GM18511 (cell line): Measurements from ENCODE around the gene SLC12A3.
"Not testable (repeated sequence)": the region's sequence is repeated elsewhere in the genome, so short reads cannot be mapped to it uniquely, and the experiment has no call there.

ENCODE experiments used
- ATAC-seq: cut with Tn5 transposase; IDR thresholded peaks from one replicate; pipeline ENCODE4 v1.9.1; 2021; ENCODE audit warnings: mild to moderate bottlenecking, moderate library complexity; ENCODE audit not compliant: unreplicated experiment

Gene SLC12A3

DNA sequence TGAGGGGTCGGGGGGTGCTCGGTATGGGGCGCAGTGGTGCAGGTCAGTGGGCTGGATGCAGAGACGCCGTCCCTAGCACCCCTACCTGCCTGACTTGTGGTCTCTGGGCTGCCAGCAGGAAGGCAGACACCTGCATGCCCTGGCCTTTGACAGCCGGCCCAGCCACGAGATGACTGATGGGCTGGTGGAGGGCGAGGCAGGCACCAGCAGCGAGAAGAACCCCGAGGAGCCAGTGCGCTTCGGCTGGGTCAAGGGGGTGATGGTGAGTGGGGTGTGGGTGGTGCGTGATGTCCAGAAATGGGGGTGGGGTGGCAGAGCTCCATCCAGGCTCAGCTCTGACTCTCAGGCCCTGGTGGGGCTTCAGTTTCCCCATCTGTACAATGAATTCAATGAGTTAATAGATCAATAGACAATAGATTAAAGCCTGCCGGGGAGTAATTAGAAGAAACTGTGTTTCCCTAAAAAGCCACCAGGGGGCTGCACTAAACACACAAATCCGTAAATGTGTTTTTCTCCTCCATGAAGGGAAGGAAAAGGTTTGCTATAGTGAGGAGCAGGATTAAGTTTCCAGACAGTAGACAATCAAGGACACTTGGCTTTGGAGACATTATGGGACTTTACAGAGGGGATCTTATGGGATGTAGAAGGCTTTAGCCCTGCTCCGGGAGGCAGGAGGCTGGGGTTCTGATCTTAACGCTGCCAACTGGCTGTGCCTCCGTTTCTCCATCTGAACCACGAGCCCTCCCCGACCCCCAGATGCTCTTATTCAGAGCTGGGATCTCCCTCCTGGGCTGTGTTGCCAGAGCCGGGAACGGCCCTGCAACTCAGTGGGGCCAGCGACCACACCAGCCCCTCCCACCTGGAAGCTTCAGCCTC is 2.2 kb downstream of the SLC12A3 start:
- ATAC-seq = no peak

GRCh38 chr16:56868175-56868574 is 3.2 kb downstream of the SLC12A3 start:
- ATAC-seq = no peak

DNA sequence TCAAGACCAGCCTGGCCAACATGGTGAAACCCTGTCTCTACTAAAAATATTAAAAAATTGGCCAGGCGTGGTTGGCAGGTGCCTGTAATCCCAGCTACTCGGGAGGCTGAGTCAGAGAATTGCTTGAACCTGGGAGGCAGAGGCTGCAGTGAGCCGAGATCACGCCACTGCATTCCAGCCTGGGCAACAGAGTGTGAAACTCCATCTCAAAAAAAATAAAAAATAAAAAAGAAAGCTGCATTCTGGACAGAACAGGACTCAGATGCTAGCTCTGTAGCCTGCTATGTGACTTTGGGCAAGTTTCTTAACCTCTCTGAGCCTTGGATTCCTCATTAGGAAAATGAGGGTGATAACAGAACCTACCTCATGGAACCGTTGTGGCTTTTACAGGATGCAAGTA is 3.8 kb downstream of the SLC12A3 start:
- ATAC-seq = not testable (repeated sequence)

DNA sequence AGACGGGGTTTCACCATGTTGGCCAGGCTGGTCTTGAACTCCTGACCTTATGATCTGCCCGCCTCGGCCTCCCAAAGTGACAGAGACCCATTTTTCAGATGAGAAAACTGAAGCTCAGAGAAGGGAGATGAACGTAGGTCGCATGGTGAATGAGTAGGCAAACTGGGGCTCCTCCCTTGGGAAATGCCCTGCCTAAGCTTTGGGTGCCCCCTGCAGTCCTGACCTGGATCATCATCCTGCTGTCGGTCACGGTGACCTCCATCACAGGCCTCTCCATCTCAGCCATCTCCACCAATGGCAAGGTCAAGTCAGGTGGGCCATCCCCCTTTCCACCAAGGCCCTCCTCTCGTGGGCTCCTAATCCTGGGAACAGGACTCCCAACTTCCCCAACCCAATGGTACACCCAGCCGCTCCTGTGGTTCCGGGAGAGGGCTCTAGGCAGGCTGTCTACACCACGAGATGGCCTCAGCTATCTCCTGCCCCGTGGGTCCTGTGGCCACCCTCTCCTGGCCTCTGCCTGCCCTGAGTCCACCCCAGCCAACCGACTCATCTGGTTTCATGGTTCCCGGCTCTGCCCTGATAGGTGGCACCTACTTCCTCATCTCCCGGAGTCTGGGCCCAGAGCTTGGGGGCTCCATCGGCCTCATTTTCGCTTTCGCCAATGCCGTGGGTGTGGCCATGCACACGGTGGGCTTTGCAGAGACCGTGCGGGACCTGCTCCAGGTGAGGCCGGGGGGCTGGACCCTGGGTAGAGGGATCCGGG is 4.7 kb downstream of the SLC12A3 start:
- no peak for ATAC-seq

DNA sequence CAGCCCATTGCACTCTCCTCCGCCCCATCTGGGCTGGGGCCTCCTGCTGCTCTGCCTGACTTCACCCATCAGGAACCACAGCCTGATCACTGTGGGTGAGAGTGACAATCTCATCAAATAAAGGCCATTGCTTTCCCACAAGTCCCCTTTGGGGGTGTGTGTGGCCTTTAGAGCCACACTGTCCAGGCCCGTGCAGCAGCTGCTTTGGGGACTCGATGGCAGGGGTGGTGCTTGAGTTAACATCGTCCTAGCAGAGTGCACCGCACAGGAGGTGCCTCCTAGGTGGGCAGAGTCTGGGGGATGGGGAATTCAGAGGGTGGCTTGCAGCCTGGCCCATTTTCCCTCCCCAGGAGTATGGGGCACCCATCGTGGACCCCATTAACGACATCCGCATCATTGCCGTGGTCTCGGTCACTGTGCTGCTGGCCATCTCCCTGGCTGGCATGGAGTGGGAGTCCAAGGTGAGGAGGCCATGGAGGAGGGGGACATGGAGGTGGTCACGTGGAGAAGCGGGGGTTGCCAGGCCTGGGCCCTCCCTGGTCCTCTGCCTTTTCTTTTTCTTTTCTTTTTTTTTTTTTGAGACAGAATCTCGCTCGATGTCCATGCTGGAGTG is 5.4 kb downstream of the SLC12A3 start:
- no peak for ATAC-seq

- ATAC-seq = no peak
Measured at GRCh38 chr16:56871172-56871593, 6.2 kb downstream of the SLC12A3 start.

GRCh38 chr16:56872863-56873391 is 7.9 kb downstream of the SLC12A3 start:
- no peak for ATAC-seq

DNA sequence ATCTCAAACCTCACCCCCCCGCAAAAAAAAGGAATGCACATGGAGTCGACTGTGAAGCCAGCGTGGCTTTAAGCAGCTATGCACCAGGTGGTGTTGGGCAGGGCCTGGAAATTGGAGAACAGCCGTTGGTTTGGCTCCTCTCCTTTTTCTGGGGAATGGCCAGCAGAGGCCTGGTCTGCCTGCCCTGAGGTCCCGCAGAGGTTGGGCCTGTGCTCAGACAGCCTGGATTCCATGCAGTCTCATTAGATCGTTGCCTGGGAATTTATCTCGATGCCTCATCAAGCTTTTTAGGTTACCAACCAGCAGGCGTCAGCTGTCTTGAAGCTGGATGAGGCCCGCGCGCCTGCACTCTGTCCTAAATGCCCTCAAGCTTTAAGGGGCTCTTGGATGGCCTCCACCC is 9.8 kb downstream of the SLC12A3 start:
- ATAC-seq = no peak

DNA sequence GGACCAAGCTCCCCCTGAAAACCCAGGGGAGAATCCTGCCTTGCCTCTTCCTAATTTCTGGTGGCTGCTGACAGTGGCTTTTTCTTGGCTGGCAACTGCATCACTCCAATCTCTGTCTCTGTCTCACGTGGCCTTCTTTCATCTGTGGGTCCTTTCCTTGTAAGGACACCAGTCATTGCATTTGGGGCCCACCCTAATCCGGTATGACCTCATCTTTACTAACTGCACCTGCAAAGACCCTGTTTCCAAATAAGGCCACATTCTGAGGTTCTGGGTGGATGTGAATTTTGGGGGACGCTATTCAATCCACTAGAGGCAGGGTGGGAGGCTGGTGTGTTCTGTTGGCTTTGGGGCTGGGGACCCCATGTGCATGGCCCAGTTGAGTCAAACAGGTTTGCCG is 11.0 kb downstream of the SLC12A3 start:
- ATAC-seq = no peak

DNA sequence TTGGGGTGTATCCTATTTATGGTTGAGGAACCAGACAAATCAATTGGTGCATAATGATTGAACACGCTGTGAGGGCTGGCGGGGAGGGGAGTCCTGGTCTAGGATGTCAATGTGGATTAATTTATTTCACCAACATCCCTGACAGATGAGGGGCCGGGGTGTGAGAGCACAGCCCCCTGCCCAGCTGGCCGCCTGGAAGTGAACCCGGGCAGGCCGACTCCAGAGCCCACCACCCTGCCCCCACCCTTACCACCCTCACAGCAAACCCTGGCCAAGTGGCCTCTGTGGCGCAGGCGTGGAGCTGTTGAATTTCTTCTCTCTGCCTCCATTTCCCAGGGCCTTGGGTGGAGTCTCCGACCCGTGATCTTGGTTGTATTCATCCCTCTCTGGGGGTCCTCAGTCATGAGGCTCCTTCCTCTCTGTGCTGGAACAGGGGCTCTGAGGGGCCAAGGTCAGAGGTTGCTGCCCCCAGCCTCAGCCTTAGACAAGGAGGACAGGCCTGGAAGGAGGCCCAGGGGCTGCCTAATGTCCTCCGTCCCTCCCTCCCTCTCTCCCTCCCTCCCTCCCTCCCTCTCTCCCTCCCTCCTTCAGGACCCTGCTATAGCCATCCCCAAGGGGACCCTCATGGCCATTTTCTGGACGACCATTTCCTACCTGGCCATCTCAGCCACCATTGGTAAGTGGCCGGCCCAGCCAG is 12.6 kb downstream of the SLC12A3 start:
- no peak for ATAC-seq

GRCh38 chr16:56878282-56878854 is 13.4 kb downstream of the SLC12A3 start:
- ATAC-seq = no peak

GRCh38 chr16:56879276-56879675 is 14.3 kb downstream of the SLC12A3 start:
- ATAC-seq = no peak

- no peak for ATAC-seq
Measured at GRCh38 chr16:56880176-56880575, 15.2 kb downstream of the SLC12A3 start.

DNA sequence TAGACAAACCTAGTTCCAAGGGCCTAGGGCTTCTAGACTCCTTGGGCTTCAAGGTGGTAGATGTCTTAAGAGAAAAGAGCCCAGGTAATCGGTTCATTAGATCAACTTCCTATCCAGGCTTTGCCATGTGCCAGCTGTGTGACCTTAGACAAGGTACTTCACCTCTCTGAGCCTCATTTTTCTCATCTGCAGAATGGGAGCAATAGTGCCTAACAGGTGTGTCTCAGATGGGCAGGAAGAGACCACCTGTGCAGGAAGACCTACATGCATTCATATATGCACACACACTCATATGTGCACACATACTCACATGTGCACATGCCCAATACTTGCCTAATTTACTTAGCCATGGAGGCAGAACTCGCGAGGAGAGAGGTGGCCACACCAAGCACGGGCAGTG is 15.7 kb downstream of the SLC12A3 start:
- no peak for ATAC-seq

GRCh38 chr16:56882077-56882800 is 17.2 kb downstream of the SLC12A3 start:
- no peak for ATAC-seq

- no peak for ATAC-seq
Measured at GRCh38 chr16:56883586-56883985, 18.6 kb downstream of the SLC12A3 start.

DNA sequence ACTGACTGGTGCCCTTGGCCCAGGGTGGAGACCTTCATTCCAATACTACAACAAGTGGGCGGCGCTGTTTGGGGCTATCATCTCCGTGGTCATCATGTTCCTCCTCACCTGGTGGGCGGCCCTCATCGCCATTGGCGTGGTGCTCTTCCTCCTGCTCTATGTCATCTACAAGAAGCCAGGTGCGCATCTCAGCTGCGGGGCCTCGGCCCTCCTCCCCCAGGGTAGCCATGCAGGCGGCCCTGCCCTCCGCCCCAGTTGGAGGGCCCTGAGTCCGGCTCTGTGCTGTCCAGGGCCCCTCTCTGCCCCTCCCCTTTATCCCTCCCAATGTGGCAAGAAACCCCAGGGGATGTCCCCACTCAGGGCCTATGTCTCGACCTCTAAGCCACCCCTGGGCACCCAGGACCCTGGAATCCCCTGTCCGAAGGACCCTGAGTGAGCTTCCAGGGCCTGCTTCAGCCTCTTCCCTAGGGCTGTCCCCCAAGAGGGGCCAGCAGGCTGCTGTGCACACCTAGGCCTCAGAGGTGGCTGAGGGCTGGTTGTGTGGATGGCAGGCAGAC is 19.1 kb downstream of the SLC12A3 start:
- no peak for ATAC-seq

GRCh38 chr16:56884929-56885328 is 19.9 kb downstream of the SLC12A3 start:
- ATAC-seq = not testable (repeated sequence)

- ATAC-seq = no peak
Measured at GRCh38 chr16:56885446-56886162, 20.6 kb downstream of the SLC12A3 start.
